Right ventricle myocardium inferior (tissue), 1 donor: ENCODE data around the gene PTGDR. TPM values are rescaled to one million over a fixed set of nuclear protein-coding genes. Genes with fewer than 3 reads are reported as not detected.
A peak's percentile ranks its signal among the peaks of the same experiment; 100 is the strongest.

Source experiments
- ATAC-seq: fragments of 200-7000 bp; cut with Tn5 transposase; one replicate; pipeline ENCODE4 v1.9.1; 2020; ENCODE audit warnings: mild to moderate bottlenecking, moderate library complexity
- DNase-seq: peaks from one replicate; pipeline ENCODE4 v3.0.0; 2021; ENCODE audit errors: missing footprints
- intact Hi-C: fragments of 100-400 bp; cut with DNase I; formaldehyde crosslinking; loops from one replicate; pipeline ENCODE4 v1.11.0; 2022
- total RNA-seq: library from RNA; stranded (reverse); fragmentation: NEBNext Ultra II Directional; extraction: Animal tissue kit (Norgen Biotek cat#: 25700); gene quantifications from one replicate; pipeline ENCODE4 v1.2.1, GENCODE V29; 2021
- donor health status: DM: no; HTN: yes; CAD: no; lungs with severe emphysema.

Gene PTGDR
- total RNA-seq, 1 donor from 2014 or later = 0.89 TPM

- ATAC-seq (no peak), DNase-seq (no peak)
- intact Hi-C loops = no loop called here
Observed at GRCh38 chr14:52259434-52259833, 8.1 kb upstream of the PTGDR start.

- intact Hi-C loops = loop anchor here (10.0 kb wide), 1 partner anchor 268 kb away; no protein-coding TSS in a partner anchor
- ATAC-seq (no peak), DNase-seq (no peak)
Observed at GRCh38 chr14:52262600-52262999, 4.9 kb upstream of the PTGDR start.

DNA sequence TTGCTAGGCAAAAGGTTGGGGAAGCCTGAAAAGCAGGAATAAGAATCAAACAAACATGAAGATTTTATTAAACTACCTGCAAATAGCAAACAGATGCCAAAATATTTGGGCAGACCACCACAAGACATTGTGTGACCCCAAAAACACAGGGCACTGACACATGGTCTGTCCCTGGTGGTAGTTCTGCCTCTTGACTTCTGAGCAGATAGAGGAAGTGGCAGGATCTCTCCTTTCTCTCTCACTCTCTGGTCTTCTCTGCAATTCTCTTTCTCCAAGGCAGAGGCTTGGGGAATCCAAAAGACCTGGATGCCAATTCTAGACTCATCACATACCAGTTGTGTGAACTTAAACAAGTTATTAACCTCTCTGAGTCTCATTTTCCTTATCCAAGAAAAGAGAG, 4.3 kb upstream of the PTGDR start:
- ATAC-seq = no peak
- DNase-seq = no peak
- intact Hi-C loops = loop anchor here (10.0 kb wide), 1 partner anchor 268 kb away; no protein-coding TSS in a partner anchor

DNA sequence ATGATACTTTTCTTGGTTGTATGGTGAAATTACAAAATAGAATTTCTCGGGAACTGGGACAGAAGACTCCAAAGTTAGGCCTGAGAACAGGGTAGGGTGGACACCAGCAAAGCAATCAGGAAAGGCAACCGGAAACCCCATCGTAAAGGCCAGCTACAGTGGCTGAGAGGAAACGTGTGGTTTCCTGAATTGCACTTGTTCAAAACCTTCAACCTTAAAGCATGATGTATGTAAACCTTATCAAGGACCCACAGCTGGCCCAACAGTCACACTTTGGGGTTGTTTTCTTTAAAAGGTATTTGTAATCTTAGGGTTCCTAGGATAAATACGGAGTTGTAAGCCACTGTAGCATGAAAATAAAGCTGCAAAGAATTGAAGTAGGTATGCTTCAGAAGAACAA, 2.2 kb upstream of the PTGDR start:
- ATAC-seq (no peak), DNase-seq (no peak)
- intact Hi-C loops = loop anchor here (10.0 kb wide), 1 partner anchor 270 kb away; no protein-coding TSS in a partner anchor

DNA sequence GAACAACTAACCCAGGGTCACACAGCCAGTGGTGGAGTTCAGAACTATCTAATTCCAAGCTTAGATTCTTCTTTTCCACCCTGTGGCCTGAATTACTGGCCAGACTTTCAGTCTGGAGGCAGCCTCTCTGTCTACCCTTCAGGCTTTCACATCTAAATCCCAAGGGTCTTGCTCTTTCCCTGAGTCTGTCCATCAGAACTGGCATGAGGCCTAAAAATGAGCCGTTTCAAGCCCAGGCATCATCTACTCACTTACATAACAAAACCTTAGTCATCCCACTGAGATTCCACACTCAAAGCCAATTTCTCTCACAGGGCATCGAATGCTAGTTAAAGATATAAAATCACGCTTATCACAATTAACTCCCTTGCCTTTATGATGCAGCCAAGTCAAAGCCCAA, 1.3 kb upstream of the PTGDR start:
- no peak for DNase-seq
- intact Hi-C loops = loop anchor here (10.0 kb wide), 1 partner anchor 271 kb away; no protein-coding TSS in a partner anchor
- ATAC-seq = peak; percentile 88

- DNase-seq (no peak), ATAC-seq (peak; percentile 29)
- intact Hi-C loops = loop anchor here (10.0 kb wide), 1 partner anchor 272 kb away; no protein-coding TSS in a partner anchor
Observed at GRCh38 chr14:52266782-52267181, 716 bp upstream of the PTGDR start.

- DNase-seq (no peak), ATAC-seq (no peak)
- intact Hi-C loops = loop anchor here (10.0 kb wide), 1 partner anchor 274 kb away; no protein-coding TSS in a partner anchor
Observed at GRCh38 chr14:52268279-52269061, 972 bp downstream of the PTGDR start.

- DNase-seq = no peak
- intact Hi-C loops = loop anchor here (10.0 kb wide), 1 partner anchor 274 kb away; no protein-coding TSS in a partner anchor
- ATAC-seq = no peak
Observed at GRCh38 chr14:52269100-52269499, 1.6 kb downstream of the PTGDR start.

DNA sequence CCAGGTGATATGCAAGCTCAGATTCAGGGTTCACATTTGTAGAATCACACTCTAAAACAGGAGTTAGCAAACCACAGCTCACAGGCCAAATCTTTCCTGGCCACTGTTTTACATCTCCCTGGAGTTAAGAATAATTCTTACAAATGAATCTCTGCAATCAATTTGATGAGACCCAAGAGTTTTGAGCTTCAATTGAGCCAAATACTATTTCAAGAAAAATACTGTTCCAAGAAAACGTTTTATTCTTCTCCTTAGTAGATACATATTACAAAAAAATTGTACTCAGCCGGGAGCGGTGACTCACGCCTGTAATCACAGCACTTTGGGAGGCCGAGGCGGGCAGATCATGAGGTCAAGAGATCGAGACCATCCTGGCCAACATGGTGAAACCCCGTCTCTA, 2.5 kb downstream of the PTGDR start:
- ATAC-seq = peak; percentile 21
- intact Hi-C loops = loop anchor here (10.0 kb wide), 1 partner anchor 275 kb away; no protein-coding TSS in a partner anchor
- no peak for DNase-seq

DNA sequence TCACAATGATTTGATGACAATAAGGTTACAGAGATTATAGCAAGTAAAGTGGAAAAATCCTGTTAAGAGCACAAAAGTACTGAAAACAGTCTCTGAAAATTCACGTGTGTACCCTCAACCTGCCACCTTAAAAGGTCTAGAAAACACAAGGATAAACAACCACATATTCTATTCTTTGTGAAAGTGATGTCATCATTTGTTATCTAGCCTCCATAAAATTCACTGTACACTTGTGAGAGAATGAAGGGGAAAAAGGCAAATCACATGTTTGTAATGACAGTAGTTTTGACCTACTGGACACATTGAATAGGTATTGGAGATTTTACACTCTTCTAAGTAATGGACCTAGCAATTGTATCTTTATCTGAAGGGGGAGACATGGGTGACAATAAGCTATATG, 4.0 kb downstream of the PTGDR start:
- intact Hi-C loops = no loop called here
- DNase-seq = no peak
- ATAC-seq = no peak

DNA sequence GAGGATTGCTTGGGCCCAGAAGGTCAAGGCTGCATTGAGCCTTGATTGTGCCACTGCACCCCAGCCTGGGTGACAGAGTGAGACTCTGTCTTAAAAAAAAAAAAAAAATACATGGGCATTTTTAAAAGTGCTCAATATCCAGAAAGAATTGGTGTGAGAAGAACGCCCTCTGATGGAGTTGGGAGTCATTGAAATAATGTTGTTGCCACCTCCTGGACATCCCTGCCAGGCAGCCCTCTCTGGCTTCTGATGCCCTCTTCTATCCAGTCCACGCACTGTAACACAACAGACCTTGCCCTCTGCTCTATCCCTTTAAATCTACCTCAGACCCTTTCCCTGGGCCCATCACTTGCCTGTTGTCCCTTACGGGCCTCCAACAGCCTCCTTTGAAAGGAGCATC, 4.9 kb downstream of the PTGDR start:
- no peak for DNase-seq
- no peak for ATAC-seq
- intact Hi-C loops = no loop called here

DNA sequence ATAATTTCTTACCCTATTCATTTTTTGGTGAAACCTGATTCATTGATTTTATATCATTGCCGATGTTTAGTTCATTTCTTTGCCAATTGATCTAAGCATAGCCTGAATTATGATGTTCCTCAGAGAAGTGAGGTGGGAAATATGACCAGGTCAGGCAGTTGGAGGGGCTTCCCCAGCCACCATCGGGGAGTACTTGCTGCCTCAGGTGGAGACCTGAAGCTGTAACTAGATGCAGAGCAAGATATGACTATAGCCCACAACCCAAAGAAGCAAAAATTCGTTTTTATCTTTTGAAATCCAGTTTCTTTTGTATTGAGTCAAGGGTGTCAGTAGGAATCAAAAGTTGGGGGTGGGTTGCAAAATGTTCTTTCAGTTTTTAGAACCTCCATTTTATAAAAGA, 7.9 kb downstream of the PTGDR start:
- DNase-seq = no peak
- ATAC-seq = no peak
- intact Hi-C loops = no loop called here

GRCh38 chr14:52277552-52277951, 10.1 kb downstream of the PTGDR start:
- intact Hi-C loops = no loop called here
- ATAC-seq (no peak), DNase-seq (no peak)

- no peak for ATAC-seq
- DNase-seq = no peak
- intact Hi-C loops = no loop called here
Observed at GRCh38 chr14:52279408-52279807, 11.9 kb downstream of the PTGDR start.

GRCh38 chr14:52283099-52283498, 15.6 kb downstream of the PTGDR start:
- intact Hi-C loops = no loop called here
- DNase-seq (no peak), ATAC-seq (no peak)

- no peak for ATAC-seq
- intact Hi-C loops = no loop called here
- DNase-seq = no peak
Observed at GRCh38 chr14:52286661-52287649, 19.5 kb downstream of the PTGDR start.

DNA sequence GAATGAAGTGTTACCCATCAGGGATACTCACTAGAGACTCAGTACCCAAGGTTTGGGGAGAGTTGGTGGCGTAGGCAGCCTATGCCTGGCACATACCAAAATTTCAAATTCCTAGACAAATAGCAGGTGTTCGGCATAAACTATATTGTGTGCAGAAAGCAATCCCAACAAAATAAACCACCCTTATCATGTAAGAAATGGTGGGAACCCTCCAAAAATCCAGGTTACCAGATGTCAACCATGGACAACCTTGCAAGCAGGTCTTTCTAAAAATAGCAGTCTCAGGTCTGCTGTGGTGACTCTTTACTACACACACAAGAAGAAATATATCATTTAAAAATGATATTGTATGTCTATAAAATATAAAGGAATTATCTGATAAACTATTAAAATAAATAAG, 28.9 kb downstream of the PTGDR start:
- intact Hi-C loops = no loop called here
- ATAC-seq (no peak), DNase-seq (no peak)

- intact Hi-C loops = no loop called here
- DNase-seq (no peak), ATAC-seq (no peak)
Observed at GRCh38 chr14:52298795-52299194, 31.3 kb downstream of the PTGDR start.

DNA sequence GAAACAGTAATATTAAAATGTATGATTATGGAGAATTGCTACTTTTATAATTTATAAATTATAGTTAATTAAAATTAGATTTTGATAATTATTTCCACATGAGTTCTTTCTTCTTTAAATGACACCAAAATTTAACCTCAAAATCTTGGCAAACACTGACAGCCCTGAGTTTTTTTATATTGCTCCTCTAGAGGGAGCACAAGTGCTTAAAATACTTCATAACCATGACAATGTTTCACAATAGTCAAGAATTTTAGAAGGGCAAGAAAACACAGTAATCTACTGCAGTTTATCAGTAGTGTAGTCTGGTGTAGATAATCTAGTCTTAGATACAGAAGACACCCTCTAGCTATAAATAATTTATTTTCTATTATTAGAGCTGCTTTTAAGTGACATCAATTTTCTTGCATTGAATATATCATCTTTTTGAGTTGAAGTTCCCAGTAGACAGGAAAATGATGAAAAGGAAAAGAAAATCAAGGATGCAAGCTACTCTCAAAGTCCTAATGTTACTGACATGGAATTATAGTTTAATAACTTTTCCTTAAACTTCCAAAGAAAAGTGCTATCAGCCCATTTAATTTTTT, 32.3 kb downstream of the PTGDR start:
- ATAC-seq (no peak), DNase-seq (no peak)
- intact Hi-C loops = loop anchor here (5.0 kb wide), 1 partner anchor 173 kb away; no protein-coding TSS in a partner anchor
